Middle frontal gyrus (tissue), 1 donor: Measurements from ENCODE around the gene APPL1.
A peak's percentile ranks its signal among the peaks of the same experiment; 100 is the strongest.

ENCODE experiments used
- DNase-seq: peaks from one replicate; pipeline ENCODE4 v3.0.0-alpha.2; 2015; ENCODE audit warnings: low spot score; ENCODE audit errors: extremely low spot score

The APPL1 gene, protein sequence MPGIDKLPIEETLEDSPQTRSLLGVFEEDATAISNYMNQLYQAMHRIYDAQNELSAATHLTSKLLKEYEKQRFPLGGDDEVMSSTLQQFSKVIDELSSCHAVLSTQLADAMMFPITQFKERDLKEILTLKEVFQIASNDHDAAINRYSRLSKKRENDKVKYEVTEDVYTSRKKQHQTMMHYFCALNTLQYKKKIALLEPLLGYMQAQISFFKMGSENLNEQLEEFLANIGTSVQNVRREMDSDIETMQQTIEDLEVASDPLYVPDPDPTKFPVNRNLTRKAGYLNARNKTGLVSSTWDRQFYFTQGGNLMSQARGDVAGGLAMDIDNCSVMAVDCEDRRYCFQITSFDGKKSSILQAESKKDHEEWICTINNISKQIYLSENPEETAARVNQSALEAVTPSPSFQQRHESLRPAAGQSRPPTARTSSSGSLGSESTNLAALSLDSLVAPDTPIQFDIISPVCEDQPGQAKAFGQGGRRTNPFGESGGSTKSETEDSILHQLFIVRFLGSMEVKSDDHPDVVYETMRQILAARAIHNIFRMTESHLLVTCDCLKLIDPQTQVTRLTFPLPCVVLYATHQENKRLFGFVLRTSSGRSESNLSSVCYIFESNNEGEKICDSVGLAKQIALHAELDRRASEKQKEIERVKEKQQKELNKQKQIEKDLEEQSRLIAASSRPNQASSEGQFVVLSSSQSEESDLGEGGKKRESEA

DNA sequence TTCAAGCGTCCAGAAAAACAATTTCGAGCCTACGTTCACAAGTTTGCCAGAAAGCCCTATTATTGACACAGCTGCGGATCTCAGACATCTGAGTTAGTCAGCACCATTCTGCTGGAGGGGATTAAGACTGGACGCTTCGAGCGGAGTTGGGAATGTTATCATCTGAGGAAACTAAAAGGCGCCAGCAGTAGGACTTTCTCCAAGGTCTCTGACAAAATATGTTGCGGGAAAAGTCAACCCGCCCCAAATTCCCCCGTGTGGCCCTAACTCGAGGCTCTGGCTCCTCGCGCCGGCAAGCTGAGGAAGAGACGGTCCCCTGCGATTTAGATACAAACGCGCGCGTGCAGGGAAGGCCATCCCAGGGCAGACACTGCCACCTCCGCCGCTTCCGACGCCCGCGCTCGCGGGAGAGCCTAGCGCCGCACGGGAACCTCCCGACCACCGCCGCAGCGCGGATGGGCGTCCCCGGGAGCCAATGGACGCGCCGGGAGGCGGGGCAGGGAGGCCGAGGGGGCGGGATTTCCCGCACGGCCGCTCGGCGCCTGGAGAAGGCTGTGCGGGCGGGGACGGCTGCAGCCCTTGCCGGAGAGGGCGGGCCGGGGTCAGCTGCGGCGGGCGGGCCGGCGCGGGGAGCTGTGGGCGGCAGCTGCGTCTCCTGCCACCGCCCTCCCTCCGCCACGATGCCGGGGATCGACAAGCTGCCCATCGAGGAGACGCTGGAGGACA, at the start of gene APPL1:
Gene APPL1 (plus strand): TSS at position 526 of the 726 bp plus-strand sequence. CDS start 155 bp downstream, at position 681.
- peak; percentile 93 for DNase-seq

DNA sequence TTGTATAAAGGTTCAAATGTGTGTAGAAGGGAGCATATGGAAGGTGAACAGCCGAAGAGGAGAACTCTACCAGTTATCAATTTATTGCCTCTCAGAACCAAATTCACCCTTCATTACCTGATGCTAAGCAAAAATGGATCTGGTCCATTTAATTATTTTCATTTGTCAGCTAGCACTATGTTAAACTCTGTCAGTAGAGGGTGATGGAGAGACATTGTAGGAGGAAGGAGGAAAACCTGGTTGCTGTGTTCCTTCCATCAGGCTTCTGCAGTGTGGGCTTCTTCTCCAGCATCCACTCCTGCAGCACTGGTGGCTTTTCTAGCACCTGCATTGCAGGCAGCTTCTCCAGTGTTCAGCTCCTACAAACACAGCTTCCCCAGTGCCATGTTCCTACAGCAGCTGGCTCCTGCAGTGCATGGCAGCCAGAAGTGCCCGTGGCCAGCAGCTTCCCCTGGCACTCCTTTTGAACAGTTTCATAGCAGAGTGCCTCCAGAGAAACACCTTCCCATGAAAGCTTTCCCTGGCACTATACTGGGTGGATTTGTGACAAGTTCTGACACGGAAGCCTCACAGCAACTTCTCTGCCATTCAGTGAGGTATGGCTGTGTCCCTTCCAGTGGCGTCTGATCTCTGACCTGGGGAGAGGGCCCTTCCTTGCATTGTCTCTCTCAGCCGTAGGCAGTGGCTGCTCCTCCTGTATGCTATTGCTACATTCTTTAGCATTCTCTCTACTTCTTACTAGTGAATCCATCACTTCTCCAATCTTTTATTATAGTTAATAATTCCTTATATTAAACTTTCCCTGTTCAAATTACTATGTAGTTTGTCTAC, 47.7 kb upstream of the APPL1 start:
- no peak for DNase-seq

DNA sequence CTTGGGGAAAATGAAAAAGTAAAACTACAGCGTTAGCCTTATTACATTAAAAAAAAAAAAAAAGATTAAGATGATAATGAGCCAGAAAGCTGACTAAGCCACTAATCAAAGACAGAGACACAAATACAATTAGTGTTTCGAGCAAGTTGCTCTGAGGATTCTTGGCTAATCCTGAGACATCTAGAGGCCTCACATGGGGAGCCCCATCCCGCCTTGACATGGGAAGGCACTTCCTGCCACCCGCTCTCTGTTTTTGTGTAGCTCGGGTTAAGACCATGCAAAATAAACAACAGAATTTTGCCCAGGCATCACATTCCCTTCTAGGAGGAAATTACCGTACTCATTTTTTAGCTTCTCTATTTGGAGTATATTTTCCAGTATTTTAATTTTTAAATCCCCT, 43.0 kb upstream of the APPL1 start:
- DNase-seq, result no peak

DNA sequence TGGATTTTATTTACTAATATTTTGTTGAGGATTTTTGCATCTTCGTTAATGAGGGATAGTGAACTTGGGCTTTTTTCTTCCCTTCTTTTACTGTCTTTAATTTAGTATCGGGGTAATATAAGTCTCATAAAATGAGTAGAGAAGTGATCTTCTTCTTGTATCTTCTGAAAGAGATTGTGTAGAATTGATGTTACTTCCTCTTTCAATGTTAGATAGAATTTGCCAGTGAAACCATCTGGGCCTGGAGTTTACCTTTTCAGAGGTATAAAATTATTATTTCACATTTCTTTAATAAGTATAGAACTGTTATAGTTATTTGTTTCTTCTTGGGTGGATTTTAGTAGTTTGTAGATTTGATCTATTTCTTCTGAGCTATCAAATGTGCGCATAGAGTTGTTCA, 35.5 kb upstream of the APPL1 start:
- no peak for DNase-seq

DNA sequence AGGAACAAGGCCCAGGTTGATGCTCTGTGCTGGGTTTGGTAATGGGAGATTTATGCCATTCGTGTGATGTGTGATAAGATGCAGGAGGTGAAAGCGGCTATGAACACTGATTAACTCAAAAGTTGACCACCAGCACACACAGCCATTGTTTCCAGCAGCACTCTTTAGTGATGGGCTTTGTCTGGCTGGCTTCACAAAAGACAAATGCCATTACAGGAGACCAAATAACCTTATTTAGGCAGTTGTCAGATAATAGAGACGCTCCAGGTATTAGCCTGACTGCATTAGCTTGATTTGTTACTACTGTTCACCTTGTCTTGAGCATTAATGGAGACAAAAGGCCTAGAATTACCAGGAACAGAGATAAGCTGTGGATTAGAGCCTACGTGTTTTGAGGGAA, 32.9 kb upstream of the APPL1 start:
- DNase-seq, result no peak

DNA sequence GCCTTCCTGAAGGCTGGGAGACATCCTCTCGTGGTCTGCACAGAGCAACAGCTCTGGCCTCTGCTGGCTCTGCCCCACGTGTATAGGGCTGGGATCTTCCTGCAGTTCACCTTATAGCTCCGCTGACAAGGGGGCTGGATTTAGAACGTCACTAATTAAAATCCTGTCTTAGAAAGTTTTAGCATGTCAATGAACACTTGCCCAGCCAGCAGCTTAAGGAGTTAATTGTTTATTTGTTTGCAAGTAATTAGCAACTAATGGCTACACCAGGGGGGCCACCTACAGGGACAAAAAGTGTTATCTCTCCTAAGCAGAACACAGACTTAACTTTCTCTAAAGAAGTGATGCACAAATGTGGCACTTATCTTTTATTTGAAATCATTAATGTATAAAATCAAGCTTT, 27.6 kb upstream of the APPL1 start, which contains the start of gene HESX1:
Gene HESX1 (minus strand): TSS at position 84 of the 403 bp plus-strand sequence. CDS start 60 bp downstream, at position 24.
- no peak for DNase-seq

DNA sequence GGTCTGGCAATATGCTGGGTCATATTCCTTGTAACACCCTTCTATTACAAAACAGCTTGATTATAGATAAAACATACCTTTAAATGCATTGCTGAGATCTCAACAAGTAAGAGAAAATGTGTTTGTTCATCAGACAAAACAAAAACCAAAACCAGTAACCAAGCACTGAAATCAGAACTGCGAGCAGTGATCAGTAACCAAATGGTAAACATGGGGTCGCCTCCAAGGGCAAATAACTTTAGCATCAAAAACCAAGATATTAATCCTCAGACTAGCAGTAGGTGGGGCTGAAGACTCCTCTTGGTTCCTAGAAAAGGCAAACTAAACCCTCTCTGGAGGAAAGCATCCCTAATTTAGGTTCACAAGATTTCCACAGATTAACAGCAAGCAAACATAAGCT, 21.1 kb upstream of the APPL1 start:
- no peak for DNase-seq

DNA sequence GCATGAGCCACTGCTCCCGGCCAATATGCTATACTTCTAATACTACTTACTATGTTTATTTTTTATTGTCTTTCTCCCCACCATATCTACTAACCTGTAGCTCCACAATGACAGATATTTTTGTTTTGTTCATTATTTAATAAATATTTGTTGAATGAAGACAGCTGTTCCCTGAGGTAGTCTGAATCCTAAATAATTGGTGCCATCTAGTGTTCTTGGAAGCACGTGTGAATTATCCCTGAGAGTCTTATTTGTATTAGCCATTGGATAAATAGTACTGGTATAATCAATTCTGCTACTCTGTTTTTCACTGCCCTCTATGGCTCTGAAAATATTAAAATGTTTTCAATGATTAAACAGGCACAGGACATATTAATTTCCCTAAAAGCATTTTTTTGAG, 5.6 kb upstream of the APPL1 start:
- DNase-seq, result no peak

DNA sequence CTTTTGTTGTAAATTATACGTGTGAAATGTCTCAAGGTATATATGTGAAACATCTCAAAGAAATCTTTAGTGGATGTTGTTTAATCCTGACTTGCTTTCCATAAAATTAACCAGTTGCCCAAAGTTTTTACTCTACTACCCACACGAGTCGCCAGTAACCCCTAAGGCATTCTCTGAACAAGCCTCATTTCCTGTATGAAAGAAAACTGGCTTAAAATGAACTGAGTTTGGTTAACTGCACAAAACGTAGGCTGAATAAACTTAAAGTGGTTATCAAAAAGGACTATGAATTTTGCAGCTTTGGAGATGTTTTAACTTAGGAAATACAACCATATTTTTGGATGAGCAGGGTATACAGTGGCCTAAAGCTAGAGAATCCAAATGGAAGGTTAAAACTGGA, 2.7 kb upstream of the APPL1 start:
- no peak for DNase-seq

DNA sequence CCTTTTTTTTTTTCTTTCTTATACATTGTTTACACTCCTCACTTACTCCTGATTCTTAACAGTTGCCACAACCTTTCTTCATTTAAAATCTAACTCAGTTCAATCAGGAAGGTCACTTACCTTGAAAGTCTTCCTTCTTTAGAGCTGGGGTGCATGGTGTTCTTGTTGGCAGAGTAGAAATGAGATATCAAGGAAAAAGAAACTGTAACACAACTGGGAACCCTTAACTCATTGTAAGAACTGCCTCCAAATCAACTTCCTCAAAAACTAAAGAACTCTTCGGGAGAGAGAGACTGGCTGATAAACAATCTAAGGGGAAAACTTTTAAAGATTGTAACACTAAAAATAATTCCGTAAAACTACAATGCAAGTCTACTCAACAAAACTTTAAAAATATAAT, 1.4 kb upstream of the APPL1 start:
- no peak for DNase-seq

DNA sequence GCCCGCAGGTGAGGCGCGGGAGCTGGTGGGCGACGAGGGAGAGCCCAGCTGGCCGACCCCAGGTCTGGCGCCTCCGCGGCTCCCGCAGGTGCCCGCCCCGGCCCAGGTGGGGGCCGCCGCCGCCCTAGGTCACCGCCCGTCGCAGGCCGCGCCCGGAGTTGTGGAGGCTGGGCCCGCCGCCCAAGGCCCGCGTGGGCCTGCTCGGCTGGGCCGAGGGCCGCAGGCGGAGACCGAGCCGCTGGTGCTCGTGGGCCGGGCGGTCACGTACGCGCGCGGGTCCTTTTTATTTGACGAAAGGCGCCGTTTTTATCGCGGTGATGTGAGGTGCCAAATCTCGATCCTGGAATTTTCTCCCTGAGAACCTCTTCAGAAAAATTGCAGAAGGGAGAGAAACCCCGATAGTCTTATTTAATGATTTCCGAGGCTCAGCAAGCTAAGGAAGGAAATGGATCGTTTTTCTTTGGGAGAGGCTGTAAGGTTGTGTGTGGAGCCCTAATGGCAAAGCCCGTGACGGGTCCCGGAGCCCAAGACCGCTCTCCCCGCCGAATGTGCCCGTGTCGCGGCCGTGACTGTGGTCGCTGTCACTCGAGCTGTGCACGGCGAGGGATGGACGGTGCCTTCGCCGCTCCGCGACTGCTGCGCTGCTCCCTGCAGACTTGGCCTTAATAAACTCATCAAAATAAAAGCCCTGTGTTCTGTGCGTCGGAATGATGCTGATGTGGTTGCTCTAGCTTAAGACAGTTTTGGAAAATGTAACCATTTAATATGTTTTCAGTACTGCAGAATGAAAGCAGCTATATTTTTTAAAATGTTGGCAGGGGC, 612 bp downstream of the APPL1 start:
- peak; percentile 16 for DNase-seq

DNA sequence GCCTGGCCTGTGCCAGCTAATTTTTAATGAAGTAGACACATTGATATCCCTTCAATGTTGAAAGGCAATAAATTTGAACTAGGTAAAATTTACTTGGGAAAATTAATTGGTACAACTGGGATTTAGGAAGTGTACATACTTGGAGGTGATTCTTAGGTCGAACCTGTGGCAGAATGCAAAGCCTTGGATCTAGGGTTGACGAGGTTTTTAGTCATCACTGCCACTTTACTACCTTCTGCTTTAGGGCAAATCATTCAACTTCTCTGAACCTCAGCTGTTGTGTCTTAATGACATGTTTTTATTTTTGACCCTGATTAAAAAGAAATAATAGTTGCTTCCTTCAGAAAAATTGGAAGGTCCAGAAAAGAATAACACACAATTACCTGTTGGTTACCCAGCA, 2.5 kb downstream of the APPL1 start:
- DNase-seq, result no peak

DNA sequence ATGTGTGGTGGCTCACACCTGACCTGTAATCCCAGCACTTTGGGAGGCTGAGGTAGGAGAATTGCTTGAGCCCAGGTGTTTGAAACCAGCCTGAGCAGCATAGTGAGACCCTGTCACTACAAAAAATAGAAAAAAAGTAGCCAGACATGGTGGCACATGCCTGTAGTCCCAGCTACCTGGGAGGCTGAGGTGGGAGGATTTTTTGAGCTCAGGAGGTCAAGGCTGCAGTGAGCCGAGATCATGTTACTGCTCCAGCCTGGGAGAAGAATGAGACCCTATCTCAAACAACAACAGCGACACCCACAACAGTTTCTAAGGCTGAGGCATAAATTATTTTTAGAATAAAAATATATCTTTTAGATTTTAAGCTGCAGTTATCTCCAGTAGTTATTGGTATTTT, 6.3 kb downstream of the APPL1 start:
- no peak for DNase-seq

DNA sequence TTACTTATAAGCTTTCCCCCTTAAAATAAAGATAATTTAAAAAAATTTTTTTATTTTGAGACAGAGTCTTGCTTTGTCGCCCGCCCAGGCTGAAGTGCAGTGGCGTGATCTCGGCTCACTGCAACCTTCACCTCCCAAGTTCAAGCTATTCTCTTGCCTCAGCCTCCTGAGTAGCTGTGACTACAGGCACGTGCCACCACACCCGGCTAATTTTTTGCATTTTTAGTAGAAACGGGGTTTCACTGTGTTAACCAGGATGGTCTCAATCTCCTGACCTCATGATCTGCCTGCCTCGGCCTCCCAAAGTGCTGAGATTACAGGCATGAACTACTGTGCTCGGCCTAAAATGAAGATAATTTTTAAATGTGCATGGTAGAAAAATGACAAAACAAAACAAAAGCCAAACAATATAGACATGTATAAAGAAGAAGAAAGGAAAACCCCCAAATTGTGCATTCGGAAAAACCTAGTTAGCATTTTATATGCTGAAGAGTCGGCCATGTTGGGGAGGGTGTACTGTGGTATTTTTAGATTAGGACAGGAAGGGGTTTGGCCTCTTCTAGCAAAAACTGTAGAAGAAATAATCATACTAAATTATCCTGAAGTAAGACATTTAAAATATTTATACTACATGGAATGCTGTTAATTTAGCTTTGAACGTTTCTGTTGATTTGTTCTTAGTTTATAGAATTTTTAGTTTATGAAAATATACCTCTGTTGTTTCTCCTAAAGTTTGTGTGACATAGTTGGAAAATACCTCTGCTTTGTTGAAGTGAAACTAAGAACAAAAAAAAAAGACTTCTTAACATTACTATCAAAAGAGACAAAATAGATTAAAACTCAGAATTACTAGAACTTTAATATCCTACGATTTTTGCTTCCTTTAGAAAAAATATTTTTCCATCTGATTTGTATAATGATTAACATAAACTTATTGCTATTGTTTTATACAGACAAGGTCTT, 7.4 kb downstream of the APPL1 start:
- DNase-seq, result no peak

DNA sequence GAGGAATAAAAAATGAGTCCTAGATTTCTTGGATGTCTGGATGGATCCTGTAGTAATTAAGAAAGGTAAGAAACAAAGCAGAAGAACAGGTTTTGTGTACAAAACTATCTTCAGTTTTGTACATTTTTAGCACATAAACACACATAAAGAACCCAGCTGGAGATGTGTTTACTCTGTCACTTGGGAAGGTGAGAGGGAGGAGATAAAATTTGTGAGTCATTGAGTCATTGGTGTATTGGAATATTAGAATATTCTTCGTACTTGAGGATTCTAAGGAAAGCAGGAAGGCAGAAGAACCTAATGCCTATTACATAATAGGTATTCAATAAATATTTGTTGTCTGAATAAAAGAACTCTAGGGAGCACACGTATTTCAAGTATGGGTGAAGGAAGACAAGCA, 17.4 kb downstream of the APPL1 start:
- no peak for DNase-seq

DNA sequence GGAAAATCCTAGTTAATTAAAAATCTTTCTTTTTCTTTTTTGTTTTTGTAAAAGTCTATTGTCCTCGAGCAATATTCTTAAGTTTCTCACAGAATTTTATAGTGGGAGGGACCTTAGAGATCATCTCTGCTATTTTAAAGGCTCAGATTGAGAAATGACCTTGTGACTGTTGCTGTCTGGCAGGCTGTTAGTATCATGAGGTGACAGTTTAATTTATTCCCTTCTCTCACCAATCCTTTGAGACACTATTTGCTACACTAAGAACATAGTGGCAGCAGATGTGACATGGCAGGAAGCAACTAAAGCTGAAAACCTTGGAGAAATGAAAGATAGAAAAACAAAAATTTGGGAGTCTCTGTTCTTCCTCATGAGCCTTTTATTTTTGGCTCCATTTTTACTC, 24.9 kb downstream of the APPL1 start:
- DNase-seq, result no peak

DNA sequence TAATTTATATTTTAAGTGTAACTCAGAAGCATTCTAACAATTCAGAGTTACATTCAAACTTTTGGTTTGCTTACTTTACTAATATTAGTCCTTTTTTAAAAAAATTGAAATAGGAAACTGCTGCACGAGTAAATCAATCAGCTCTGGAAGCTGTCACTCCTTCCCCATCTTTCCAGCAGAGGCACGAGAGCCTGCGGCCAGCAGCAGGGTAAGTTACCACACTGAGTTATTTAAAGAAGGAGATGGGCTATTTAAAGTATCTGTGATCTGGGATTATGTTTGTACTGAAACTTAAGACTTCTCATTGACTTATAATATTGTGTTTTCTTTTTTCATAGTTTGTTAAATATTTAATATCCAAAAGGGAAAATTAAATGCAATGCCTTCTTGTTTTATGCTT, 29.3 kb downstream of the APPL1 start:
- DNase-seq, result no peak

DNA sequence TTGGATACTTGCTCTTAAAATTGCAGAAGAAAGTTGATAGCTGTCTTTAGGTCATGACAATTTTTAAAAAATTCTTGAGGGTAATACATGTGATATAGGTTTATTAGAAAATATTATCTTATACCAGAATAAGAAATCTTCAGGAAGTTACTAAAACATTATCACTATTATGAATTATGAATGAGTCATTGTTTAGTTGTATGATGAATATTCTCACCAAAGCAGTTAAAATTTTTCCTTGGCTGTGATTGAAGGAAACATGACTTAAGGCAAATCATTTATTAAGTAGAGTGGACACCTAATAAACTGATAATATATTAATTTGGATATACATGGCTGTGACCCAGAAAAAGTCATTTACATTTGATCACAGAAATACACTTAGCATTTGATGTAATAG, 30.1 kb downstream of the APPL1 start:
- DNase-seq, result no peak

DNA sequence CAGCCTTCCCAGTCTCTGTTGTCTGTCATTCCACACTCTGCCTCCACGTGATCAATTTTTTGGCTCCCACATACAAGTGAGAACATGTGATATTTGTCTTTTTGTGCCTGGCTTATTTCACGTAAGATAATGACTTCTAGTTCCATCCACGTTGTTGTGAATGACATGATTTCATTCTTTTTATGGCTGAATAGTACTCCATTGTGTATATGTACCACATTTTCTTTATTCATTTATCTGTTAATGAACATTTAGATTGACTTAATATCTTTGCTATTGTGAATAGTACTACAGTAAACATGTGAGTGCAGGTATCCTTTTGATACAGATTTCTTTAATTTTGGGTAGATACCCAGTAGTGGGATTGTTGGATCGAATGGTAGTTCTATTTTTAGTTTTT, 33.6 kb downstream of the APPL1 start:
- no peak for DNase-seq
